Daoy (cell line): ENCODE measurements around the gene GTPBP1. TPM values are rescaled to one million over a fixed set of nuclear protein-coding genes. Genes with fewer than 3 reads are reported as not detected.

Experiments
- DNase-seq: peaks from one replicate; pipeline ENCODE4 v3.0.0-alpha.2; 2015; ENCODE audit warnings: low read depth
- total RNA-seq: library from RNA; depleted of rRNA; stranded (reverse); fragments of >200 nt; shearing (Covaris generic); gene quantifications from 2 replicates; pipeline ENCODE4 v1.2.3, GENCODE V29; 2014

GTPBP1 gene
- total RNA-seq, 1 experiment from 2014 or later: 23.5 TPM

- no peak for DNase-seq
Observed at GRCh38 chr22:38724926-38725571, 19.3 kb downstream of the GTPBP1 start.

- DNase-seq: no peak
Observed at GRCh38 chr22:38725900-38726655, 20.3 kb downstream of the GTPBP1 start.

GRCh38 chr22:38727123-38727522 is 21.4 kb downstream of the GTPBP1 start:
- DNase-seq: no peak

GRCh38 chr22:38727530-38728451 is 22.0 kb downstream of the GTPBP1 start:
- DNase-seq: no peak

- no peak for DNase-seq
Observed at GRCh38 chr22:38728871-38729796, 23.4 kb downstream of the GTPBP1 start.

GRCh38 chr22:38729946-38730345 is 24.2 kb downstream of the GTPBP1 start:
- DNase-seq: no peak

GRCh38 chr22:38730411-38730871 is 24.7 kb downstream of the GTPBP1 start:
- no peak for DNase-seq

GRCh38 chr22:38731703-38732161 is 26.0 kb downstream of the GTPBP1 start:
- DNase-seq: no peak

- DNase-seq: no peak
Observed at GRCh38 chr22:38732251-38732815, 26.6 kb downstream of the GTPBP1 start.

- DNase-seq: peak; percentile 39
Observed at GRCh38 chr22:38733329-38733723, 27.6 kb downstream of the GTPBP1 start.

- no peak for DNase-seq
Observed at GRCh38 chr22:38733724-38734381, 28.1 kb downstream of the GTPBP1 start.

- no peak for DNase-seq
Observed at GRCh38 chr22:38734421-38735100, 28.8 kb downstream of the GTPBP1 start.

- no peak for DNase-seq
Observed at GRCh38 chr22:38735126-38735464, 29.4 kb downstream of the GTPBP1 start.

GRCh38 chr22:38735465-38736256 is 29.9 kb downstream of the GTPBP1 start:
- DNase-seq: no peak

GRCh38 chr22:38736257-38736570 is 30.5 kb downstream of the GTPBP1 start:
- no peak for DNase-seq

GRCh38 chr22:38737302-38738060 is 31.7 kb downstream of the GTPBP1 start:
- no peak for DNase-seq

- DNase-seq: no peak
Observed at GRCh38 chr22:38738475-38739070, 32.8 kb downstream of the GTPBP1 start.
